Mesothelial cell of epicardium (in vitro differentiated cells): ENCODE measurements around the gene AMIGO3. TPM values are rescaled to one million over a fixed set of nuclear protein-coding genes. Genes with fewer than 3 reads are reported as not detected.

Experiments
- DNase-seq, 2 experiments: peaks; one replicate each; pipeline ENCODE4 v3.0.0; 2021; ENCODE audit warnings: low spot score in 2 of 2; ENCODE audit not compliant: unreplicated experiment in 2 of 2
- H3K27ac Mint-ChIP-seq: 2 replicates; pipeline ENCODE4 v1.8.0; 2021; ENCODE audit warnings: mixed read lengths
- H3K27me3 Mint-ChIP-seq: 2 replicates; pipeline ENCODE4 v1.8.0; 2021; ENCODE audit warnings: low read depth, mixed read lengths
- H3K36me3 Mint-ChIP-seq: 2 replicates; pipeline ENCODE4 v1.8.0; 2021; ENCODE audit warnings: mixed read lengths
- H3K4me1 Mint-ChIP-seq: 2 replicates; pipeline ENCODE4 v1.8.0; 2021; ENCODE audit warnings: mixed read lengths
- H3K4me3 Mint-ChIP-seq: 2 replicates; pipeline ENCODE4 v1.8.0; 2021; ENCODE audit warnings: mild to moderate bottlenecking, moderate library complexity, mixed read lengths
- H3K9me3 Mint-ChIP-seq: 2 replicates; pipeline ENCODE4 v1.8.0; 2021; ENCODE audit warnings: mixed read lengths
- total RNA-seq: library from RNA; stranded (reverse); gene quantifications from 3 replicates; pipeline ENCODE4 v1.2.1, GENCODE V29; 2021
- TF ChIP-seq, protein P1 (sequence below): fragments of 200-600 bp; sonication (generic); IDR thresholded peaks from one replicate; pipeline ENCODE4 v1.5.0; 2021; ENCODE audit warnings: antibody characterized with exemption; ENCODE audit not compliant: unreplicated experiment

AMIGO3 gene
- total RNA-seq, 1 donor from 2014 or later = 0.78 TPM

DNA sequence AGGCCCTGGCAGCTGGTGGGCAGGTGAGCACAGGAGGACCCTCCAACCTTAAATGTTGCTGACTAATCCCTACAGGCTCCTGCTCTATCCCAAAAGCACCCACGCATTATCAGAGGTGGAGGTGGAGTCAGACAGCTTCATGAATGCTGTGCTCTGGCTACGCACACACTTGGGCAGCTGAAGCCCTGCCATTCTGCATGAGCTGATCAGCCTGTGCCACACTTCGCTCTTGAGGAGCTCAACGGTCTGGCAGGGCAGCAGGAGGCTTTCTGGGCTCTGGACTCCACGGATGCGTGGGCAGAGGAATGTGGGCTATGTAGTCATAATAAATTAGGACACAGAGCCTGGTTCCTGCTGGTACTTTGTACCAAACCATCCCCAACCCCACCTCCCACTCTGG lies 36.3 kb downstream of the AMIGO3 start:
- Mint-ChIP-seq H3K9me3 (no peaks in the 10 kb centered on the region), H3K27me3 (peaks cover 5% of the 10 kb centered on the region), H3K4me3 (no peak overlapping the region), H3K27ac (no peak overlapping the region), H3K4me1 (peaks cover 7% of the 10 kb centered on the region), H3K36me3 (peaks cover 14% of the 10 kb centered on the region)
- TF ChIP-seq, protein P1, sequence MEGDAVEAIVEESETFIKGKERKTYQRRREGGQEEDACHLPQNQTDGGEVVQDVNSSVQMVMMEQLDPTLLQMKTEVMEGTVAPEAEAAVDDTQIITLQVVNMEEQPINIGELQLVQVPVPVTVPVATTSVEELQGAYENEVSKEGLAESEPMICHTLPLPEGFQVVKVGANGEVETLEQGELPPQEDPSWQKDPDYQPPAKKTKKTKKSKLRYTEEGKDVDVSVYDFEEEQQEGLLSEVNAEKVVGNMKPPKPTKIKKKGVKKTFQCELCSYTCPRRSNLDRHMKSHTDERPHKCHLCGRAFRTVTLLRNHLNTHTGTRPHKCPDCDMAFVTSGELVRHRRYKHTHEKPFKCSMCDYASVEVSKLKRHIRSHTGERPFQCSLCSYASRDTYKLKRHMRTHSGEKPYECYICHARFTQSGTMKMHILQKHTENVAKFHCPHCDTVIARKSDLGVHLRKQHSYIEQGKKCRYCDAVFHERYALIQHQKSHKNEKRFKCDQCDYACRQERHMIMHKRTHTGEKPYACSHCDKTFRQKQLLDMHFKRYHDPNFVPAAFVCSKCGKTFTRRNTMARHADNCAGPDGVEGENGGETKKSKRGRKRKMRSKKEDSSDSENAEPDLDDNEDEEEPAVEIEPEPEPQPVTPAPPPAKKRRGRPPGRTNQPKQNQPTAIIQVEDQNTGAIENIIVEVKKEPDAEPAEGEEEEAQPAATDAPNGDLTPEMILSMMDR = no peak
- DNase-seq = no peak

DNA sequence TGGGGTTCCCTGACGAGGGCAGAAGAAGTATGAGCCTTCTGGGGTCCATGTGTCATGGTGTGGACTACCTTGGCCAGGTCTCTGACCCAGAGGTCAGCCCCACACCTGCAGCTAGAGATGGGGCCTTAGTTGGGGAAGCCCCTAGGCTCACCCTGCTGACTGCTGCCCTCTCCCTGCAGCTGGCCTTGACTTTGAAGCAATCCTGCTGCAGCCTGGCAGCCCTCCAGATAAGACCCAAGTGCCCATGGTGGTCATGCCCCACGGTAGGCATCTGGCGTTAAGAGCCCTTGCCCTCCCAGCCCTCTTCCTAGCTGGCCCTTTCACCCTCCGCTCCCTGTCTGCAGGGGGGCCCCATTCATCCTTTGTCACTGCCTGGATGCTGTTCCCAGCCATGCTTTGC lies 37.9 kb downstream of the AMIGO3 start:
- Mint-ChIP-seq H3K27me3 (peaks cover 5% of the 10 kb centered on the region), H3K9me3 (no peaks in the 10 kb centered on the region), H3K4me3 (no peak overlapping the region), H3K27ac (no peak overlapping the region), H3K36me3 (peaks cover 19% of the 10 kb centered on the region), H3K4me1 (no peaks in the 10 kb centered on the region)
- no peak for DNase-seq
- TF ChIP-seq, protein P1 = no peak

DNA sequence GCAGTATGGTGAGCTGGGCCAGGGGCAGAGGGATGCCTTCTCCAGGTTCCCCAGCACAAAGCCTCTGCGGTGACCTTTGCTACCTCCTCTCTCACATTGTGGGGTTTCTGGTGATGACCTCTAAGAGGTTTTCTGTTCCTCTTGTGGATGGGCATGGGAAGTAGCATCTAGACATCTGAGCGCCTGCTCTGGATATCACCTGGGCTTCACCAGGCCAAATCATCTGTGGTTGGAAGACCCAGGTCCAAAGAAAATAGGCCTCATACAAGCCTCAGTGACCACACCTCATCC lies 38.3 kb downstream of the AMIGO3 start:
- DNase-seq = no peak
- TF ChIP-seq, protein P1 = no peak
- no peak overlapping the region for H3K4me3 Mint-ChIP-seq
- peaks cover 19% of the 10 kb centered on the region for H3K36me3 Mint-ChIP-seq
- no peaks in the 10 kb centered on the region for H3K9me3 Mint-ChIP-seq
- H3K27me3 Mint-ChIP-seq = peaks cover 4% of the 10 kb centered on the region
- H3K27ac Mint-ChIP-seq = no peak overlapping the region
- H3K4me1 Mint-ChIP-seq = no peaks in the 10 kb centered on the region

DNA sequence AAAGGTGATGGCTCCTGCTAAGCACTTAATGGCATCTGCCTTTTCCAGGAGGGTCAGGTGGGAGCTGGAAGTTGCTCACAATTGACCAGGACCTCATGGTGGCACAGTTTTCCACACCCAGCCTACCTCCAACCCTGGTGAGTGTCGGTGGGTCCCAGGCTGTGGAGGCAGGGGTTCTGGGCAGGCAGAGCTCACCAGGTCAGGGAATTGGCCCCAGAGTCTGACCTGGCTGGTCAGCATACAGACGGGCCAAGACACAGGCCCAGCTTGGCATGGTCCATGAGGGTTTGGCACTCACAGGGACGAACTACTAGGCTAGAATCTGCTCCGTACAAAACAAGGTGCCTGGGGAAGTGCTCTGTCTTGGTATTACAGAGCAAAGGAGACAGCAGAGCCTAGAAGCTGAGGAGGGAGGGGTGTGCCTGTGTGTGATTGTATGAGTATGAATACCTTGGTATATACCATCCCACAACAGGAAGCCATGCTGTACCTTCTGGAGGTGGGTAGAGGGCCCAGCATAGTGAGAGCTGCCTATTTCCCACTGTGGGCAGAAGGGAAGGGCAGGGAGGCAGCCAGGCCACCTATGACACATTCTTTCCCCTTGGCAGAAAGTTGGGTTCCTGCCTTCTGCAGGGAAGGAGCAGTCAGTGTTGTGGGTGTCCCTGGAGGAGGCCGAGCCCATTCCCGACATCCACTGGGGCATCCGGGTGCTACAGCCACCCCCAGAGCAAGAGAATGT lies 38.8 kb downstream of the AMIGO3 start:
- Mint-ChIP-seq H3K27me3 (peaks cover 4% of the 10 kb centered on the region), H3K4me3 (no peak overlapping the region), H3K9me3 (no peaks in the 10 kb centered on the region), H3K4me1 (no peaks in the 10 kb centered on the region), H3K27ac (no peak overlapping the region), H3K36me3 (peaks cover 19% of the 10 kb centered on the region)
- no peak for DNase-seq
- TF ChIP-seq, protein P1 = no peak

DNA sequence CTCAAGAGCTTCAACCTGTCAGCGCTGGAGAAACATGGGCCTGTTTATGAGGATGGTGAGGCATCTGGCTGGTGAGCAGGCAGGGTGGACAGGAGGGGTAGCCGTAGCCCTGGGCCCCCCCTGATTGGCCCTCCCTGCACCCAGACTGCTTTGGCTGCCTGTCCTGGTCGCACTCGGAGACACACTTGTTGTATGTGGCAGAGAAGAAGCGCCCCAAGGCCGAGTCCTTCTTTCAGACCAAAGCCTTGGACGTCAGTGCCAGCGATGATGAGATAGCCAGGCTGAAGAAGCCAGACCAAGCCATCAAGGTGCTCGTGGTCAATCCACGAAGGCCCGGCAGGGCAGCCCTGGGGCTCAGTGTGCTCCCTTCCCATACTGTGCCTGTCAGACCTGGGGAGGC lies 43.6 kb downstream of the AMIGO3 start:
- Mint-ChIP-seq H3K4me1 (peaks cover 20% of the 10 kb centered on the region), H3K27ac (no peak overlapping the region), H3K4me3 (peak overlapping the region; percentile 85), H3K27me3 (no peaks in the 10 kb centered on the region), H3K36me3 (peaks cover 13% of the 10 kb centered on the region), H3K9me3 (no peaks in the 10 kb centered on the region)
- TF ChIP-seq, protein P1 = no peak
- DNase-seq = no peak
